Loucy (cell line): ENCODE results near the gene CD36.

Source experiments
- EZH2phosphoT487 ChIP-seq: fragments of 200-600 bp; IDR thresholded peaks from 2 replicates; pipeline ENCODE4 v1.6.1; 2018; ENCODE audit warnings: antibody characterized with exemption, mild to moderate bottlenecking, moderate library complexity, borderline replicate concordance
- TF ChIP-seq, protein P1 (sequence below): fragments of 200-600 bp; sonication (generic); conservative IDR thresholded peaks from 2 replicates; pipeline ENCODE4 v1.5.1; 2014; ENCODE audit warnings: mild to moderate bottlenecking, antibody characterized with exemption, low read length

DNA sequence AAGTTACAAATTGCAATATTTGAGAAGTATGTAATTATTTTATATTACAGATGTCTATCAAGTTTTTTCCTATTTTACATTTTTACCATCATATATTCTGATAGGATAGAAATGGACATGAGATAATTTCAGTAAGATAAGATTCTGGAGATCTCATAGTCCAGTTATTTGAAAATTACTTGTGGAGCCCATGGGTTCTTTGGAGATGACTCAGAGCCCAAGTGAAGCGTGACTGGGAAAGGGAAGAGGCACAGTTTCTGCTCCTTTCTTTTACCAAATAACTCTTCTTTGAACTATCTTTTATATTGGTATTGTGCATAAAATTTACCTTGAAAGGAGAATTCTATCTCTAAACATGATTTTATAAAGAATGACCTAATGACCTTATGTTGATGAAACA lies 2.4 kb downstream of the CD36 start:
- TF ChIP-seq, protein P1, sequence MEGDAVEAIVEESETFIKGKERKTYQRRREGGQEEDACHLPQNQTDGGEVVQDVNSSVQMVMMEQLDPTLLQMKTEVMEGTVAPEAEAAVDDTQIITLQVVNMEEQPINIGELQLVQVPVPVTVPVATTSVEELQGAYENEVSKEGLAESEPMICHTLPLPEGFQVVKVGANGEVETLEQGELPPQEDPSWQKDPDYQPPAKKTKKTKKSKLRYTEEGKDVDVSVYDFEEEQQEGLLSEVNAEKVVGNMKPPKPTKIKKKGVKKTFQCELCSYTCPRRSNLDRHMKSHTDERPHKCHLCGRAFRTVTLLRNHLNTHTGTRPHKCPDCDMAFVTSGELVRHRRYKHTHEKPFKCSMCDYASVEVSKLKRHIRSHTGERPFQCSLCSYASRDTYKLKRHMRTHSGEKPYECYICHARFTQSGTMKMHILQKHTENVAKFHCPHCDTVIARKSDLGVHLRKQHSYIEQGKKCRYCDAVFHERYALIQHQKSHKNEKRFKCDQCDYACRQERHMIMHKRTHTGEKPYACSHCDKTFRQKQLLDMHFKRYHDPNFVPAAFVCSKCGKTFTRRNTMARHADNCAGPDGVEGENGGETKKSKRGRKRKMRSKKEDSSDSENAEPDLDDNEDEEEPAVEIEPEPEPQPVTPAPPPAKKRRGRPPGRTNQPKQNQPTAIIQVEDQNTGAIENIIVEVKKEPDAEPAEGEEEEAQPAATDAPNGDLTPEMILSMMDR: no peak
- no peak for TF ChIP-seq EZH2phosphoT487
